Stimulated activated CD8-positive, alpha-beta memory T cell treated with anti-CD3 and anti-CD28 coated beads, Interleukin-7, amount 100 ng/mL, for 4 hours (primary cell): ENCODE data around the gene LIN9.

Source experiments
- DNase-seq, 2 donors: peaks; one replicate each; pipeline ENCODE4 v3.0.0-alpha.2; 2020; ENCODE audit warnings: low read depth in 2 of 2

The LIN9 gene

DNA sequence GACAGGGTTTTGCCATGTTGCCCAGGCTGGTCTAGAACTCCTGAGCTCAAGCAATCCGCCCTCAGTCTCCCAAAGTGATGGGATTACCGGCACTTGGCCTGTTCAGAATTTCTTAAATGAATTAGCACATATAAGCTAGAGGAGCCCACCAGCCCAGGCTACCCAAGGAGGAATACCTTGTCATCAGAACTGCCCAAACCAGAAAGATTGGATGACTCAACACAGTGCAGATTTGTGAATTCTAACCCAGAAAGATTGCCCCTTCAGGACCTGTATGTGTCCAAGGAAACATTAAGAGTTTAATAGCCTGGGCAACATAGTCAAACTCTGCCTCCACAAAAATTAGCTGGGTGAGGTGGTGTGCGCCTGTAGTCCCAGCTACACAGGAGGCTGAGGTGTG is 14.0 kb upstream of the LIN9 start:
- no peak for DNase-seq

DNA sequence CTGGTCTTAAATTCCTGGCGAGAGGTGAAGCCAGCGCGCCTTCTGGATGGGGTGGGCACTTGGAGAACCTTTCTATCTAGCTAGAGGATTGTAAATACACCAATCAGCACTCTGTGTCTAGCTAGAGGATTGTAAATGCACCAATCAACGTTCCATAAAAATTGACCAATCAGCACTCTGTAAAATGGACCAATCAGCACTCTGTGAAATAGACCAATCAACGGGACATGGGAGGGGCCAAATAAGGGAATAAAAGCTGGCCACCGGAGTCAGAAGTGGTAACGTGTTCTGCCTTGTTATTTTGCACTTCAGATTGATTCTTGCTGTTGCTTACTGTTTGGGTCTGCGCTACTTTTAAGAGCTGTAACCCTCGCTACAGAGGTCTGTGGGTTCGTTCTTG is 12.0 kb upstream of the LIN9 start:
- no peak for DNase-seq

DNA sequence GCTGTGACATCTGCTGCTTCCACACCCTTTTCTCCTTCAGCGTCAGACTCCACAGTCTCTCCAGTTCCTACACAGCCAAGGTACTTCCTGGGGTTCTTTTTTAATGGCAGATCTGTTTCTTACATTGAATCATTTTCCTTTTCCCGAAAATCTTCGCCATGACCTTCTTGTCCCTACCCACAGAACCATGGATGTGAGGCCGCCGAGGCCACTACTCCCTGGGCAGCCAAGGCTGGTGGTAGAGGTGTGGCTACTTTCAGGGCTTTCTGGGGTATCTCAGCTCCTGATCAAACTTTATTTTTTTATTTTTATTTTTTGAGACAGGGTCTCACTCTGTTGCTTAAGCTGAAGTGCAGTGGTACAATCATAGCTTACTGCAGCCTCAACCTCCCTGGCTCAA is 9.5 kb upstream of the LIN9 start:
- DNase-seq: no peak

DNA sequence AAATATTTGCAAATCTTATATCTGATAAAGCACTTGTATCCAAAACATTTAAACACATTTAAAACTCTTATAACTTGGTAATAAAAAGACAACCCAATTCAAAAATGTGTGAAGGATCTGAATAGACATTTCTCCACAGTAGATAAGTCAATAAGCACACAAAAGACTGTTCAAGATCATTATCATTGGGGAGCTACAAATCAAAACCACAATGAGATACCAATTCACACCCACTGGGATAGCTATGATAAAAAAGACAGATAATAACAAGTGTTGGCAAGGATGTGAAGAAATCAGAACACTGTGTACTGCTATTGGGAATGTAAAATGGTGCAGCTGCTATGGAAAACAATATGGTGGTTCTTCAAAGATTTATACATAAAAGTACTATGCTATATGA is 5.1 kb upstream of the LIN9 start:
- DNase-seq: no peak

DNA sequence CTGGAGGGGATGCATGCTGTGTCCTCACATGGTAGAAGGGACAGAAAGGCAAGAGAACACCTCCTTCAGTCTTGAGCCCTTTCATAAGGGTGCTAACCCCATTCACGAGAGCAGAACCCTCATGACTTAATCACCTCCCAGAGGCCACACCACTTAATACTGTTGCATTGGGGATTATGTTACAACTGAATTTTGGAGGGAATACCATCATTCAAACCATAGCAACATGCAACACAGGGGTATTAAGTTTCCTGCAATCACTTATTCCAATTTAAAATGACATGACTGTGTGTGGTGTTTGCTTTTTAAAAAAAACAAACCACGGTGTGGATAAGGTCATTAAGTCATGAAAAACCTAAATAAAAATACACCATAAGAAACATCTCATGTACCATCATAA is 3.1 kb upstream of the LIN9 start:
- no peak for DNase-seq

DNA sequence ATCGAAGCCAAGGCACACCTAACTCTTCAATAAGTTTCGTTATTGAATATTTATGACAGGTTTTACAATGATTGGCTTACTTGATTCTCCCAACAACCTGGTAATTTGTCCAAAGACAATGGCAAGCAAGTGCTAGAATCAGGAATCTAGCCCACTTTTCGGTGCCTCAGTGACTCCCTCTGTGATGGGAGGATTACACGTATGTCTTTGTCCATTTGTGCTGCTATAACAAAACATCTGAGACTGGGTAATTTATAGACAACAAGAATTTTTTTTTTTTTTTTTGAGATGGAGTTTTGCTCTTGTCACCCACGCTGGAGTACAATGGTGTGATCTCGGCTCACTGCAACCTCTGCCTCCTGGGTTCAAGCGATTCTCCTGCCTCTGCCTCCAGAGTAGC is 2.4 kb upstream of the LIN9 start:
- DNase-seq: no peak

DNA sequence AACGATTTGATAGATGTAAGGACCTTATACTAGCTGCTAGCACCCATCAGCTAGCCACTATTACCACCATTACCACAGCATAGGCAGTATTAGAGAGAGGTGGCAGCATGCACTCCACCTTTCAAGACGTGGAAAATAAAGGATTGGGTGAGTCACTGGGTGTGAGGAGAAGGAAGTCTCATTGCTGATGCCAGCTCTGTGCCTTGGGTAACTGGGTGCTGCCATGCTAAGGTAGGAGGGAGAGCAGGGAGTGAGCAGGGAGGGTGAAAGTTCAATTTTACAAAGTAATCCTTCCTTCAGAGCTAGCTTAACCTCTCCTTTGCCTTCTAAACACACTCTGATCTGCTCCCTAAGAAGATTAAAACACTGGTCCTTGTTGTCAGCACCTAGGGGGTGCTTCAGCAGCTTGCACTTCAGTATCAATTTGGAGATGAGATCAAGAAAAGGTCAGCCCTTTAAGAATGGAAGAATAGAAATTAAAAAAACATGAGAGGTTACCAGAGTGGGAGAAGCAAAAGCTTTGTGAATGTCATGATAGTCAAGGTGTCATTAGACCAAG is 1.8 kb upstream of the LIN9 start:
- no peak for DNase-seq

DNA sequence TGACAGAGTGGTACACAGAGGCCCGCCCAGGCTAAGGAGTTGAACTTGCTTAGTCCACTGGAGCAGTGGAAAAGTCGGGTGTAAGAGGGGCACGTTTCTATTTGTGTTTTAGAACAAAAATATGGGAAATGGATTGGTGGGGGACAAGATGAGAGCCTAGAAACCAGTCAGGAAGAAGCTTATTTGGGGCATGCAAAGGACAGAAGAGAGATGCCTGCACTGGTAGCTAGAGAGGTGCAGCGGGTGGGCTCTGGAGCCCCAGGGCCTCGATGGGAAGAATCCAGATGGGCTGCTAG is 1.2 kb upstream of the LIN9 start:
- no peak for DNase-seq

DNA sequence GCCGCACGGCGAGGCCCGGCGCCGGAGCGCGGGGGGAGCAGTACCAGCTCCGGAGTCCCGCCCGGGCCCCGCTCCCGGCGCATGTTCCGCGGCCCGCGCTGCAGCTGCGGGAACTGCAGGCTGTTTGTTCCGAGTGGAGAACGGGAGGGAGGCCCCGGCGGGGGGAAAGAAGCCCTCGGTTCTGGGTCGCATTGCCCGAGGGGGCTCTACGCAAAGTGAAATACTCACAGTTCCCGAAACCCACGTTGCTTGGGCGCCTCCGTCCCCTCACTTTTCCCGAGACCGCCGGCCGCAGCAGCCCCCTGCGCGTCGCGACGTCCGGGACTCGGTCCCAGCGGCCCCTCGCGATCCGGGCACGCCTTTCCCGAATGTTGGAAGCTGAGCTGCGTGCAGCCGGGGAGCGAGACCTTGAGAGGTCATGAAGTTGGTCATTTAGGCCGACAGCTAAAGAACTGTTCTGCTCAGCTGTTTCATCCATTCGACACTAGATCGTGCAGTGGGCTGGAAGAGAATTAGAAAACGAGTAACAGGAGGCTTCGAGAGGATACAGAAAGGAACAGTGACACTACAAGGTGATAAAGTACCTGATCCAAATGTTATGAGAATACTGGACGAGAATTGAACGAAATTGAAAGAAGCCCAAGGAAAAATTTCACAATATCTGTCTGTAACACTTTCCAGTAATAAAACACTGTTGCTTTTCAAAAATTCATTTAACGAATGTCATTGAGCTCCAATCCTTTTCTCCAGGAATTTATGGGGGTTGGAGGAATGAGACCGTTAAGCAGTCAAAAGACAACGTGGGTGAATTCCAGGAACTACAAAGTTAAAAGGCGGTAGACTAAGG is 657 bp upstream of the LIN9 start:
- no peak for DNase-seq

DNA sequence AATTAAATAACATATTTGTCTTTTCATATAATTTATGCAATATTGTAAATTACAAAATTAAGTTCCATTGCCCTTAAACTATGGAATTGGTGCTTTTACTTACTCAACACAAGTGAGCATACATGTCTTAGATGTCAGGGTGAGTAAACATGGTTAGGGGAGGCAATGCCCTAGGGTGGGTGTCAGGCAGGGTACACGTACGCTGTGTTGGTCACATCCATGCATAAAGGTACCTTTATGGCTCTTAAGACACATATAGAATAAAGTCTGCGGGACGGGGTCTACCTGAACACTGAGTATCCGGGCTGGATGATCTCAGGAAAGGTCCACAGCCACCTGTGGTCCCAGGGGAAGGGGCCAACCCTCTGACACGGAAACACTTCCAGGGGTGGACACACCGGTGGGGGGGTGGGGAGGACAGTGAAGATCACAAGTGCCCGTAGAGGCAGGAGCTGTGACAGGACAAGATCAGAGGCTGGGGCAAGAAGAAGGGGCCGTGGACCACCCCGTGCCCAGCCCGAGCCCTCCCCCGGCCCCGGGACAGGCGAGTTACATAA is 720 bp downstream of the LIN9 start:
- DNase-seq: no peak

DNA sequence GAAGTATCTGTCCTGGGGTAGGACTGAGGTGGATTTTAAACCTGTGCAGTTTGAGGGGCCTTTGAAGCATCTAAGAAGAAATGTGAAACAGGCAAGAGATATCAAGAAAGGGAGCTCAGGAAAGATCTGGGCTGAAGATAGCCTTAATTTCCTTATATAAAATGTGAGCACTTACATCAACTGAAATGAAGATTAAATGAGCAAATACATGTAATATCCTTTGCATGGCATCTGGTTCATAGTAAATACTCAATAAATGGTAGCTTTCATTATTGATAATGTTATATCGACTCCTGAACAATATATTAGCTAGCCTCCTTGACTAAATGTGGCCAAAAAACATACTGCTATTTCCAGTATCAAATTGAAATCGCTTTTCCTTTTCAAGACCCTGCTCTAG is 2.5 kb downstream of the LIN9 start:
- DNase-seq: no peak

DNA sequence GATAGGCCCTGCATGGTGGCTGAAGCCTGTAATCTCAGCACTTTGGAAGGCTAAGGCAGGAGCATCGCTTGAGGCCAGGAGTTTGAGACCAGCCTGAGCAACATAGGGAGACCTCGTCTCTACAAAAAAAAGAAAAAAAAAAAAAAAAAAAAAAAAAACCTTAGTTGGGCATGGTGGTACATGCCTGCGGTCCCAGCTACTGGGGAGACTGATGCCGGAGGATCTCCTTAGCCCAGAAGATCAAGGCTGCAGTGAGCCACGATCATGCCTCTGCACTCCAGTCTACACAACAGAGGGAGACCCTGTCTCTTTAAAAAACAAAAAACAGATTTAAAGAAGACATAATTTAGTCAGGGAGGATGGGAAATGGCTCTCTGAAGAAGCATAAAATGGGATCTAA is 3.8 kb downstream of the LIN9 start:
- no peak for DNase-seq

DNA sequence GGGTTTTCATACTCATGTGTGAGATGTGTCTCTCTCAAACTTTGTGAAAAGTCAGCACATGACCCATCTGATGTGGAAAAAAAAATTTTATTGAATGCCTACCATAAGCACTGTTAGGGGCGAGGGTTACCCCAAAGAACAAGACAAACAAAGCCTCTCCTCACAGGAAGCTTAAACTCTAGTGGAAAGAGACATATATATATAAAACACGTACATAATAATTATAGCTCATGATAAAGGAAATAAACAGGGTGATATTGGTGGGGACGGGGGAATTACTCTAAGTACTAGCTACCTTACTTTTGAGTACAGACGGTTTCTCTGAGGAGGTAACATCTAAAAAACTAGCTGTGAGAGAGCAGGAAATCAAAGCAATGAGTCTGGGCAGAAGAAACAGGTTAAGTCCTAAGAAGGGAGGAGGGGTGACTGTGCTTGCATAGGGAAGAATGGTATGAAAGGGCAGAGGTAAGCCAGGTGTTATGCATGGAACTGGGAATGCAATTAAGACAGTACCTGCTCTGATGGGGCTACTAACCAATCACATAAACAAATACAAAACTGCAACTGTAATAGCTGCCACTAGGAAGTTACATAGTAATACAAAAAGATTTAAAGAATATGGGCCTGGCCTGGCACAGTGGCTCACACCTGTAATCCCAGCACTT is 4.5 kb downstream of the LIN9 start:
- DNase-seq: no peak

DNA sequence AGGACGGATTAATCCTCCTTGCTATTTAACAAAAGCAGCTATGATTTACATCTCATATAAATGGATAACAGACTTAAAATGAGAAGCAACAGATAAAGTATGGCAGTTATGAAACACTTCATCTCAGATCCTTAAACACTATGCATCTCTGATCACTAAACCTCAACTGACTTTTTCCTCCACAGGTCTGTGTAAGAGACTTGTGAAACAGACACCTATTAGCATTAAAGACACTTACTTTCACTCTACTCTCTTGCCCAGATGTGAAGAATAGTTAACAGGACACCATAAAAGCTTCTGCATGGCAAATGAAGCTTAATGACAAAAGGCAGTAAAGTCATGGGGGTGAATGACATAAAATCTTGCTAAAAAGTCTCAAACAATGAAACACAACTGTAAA is 6.2 kb downstream of the LIN9 start:
- DNase-seq: no peak

DNA sequence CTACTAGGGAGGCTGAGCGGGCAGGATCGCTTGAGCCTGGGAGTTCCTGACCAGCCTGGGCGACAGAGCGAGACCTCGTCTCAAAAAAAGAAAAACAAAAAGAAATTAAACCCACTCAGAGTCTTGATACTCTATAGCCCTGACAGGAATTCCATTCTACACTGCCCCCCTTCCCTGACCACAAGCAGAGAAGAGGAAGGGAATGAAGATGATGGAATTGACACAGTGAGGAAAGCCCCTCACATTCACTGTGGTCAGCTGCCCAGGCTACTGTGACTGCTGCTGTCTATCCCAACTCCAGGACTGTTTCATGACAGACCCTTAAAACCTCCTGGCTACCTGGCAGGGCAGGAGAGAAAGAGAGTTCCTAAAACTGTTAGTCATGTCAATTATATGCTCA is 12.1 kb downstream of the LIN9 start:
- no peak for DNase-seq

DNA sequence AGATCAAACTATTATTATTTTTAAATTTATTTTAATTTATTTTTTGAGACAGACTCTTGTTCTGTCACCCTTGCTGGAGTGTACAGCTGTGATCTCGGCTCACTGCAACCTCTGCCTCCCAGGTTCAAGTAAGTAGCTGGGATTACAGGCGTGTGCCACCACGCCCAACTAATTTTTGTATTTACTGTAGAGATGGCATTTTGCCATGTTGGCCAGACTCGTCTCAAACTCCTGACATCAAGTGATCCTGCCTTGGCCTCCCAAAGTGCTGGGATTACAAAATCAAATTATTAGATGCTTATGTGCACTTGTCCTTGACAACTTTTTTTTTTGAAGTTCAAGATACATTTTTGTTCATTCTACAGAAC is 15.4 kb downstream of the LIN9 start:
- no peak for DNase-seq

DNA sequence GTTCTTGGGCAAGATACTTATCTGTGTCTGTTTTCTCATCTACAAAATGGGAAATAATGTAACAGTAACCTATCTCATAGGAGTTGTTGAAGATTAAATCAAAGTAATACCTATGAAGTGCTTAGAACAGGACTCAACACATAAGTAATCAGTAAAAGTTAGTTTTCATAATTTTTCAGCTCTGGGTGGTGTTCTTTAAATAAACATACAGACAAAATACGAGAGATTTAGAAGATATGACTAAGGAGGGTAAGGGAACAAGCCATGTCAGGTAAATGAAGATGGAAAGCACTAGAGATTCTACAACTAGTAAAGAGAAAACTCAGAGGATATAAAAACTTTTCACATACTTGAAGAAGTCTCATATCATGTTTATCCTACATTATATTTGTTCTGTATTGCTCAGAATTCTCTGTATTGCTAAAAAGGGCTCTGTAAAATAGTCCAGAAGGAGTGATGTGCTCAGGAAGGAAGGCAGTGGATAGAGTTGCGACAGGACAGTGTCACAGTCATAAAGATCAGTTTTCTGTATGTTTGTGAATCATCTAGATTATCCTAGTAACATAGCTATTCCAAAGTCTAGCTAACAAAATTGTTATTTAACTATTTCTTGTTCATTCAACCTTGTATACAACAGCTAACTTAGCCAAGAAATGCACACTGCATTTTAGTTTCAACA is 16.0 kb downstream of the LIN9 start:
- no peak for DNase-seq

DNA sequence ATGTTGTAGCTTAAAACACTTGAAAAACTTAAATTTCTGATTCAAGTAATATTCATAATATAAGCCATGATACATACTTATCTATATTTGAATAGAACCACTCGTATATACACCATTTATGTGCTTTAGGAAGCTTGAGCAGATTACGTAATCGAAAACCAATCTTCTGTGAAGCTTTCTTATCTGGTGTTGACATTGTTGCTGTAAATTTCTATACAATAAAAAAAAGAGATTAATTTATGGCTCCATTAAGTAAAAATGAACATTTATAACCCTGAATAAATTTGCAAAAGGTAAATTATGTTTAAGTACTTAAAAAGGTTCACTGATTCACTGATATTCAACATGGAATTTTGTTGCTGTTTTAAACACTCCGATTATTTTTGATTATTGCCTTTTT is 21.4 kb downstream of the LIN9 start:
- no peak for DNase-seq

DNA sequence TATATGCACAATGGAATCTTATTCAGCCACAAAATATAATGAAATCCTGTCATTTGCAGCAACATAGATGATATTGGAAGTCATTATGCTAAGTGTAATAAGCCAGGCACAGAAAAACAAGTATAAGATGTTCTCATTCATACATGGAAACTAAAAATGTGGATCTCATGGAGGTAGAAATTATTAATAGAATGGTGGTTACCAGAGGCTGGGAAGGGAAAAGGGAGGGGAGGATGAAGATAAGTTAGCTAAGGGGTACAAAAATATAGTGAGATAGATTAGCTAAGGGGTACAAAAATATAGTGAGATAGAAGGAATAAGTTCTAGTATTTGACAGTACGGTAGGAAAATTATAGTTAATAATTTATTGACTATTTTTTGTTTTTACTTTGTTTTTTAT is 27.9 kb downstream of the LIN9 start:
- DNase-seq: no peak

DNA sequence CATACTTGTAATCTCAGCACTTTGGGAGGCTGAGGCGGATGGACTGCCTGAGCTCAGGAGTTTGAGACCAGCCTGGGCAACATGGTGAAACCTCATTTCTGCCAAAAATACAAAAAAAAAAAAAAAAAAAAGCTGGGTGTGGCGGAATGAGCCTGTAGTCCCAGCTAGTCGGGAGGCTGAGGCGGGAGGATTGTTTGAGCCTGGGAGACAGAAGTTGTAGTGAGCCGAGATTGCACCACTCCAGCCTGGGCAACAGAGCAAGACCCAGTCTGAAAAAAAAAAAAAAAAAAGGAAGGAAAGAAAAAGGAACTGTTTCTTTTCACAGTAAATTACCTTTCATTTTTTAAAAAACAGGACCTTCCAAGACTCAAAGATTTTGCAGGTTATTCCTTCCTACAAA is 29.5 kb downstream of the LIN9 start:
- no peak for DNase-seq

DNA sequence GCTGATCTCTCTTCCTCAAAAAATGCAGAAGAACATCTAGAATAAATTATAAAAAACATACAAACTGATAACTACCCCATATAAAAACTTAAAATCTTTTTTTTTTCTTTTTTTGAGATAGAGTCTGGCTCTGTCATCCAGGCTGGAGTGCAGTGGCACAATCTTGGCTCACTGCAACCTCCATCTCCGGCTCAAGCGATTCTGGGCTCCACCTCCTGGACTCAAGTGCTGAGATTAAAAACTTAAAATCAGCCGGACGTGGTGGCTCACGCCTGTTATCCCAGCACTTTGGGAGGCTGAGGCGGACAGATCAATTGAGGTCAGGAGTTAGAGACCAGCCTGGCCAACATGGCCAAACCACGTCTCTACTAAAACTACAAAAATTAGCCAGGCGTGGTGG is 31.1 kb downstream of the LIN9 start:
- no peak for DNase-seq

DNA sequence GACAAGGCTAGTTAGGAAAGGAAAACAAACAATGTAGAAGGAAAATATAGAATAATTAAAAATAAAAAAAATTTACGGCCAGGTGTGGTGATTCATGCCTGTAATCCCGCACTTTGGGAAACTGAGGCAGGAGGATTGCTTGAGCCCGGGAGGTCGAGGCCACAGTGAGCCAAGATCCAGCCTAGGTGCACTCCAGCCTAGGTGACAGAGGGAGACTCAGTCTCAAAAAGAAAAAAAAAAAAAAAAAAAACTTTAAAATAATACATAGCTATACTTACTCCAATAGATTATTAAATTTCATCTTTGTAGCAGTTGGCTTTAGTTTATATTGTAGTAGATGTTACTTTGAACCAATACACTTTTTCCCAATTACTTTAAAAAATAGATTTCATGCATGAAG is 32.0 kb downstream of the LIN9 start:
- no peak for DNase-seq
